ENCODE measurements around the gene ADGRD2. TPM values are rescaled to one million over a fixed set of nuclear protein-coding genes. Genes with fewer than 3 reads are reported as not detected.

ADGRD2 gene
- total RNA-seq, 1 donor from 2014 or later = not detected

DNA sequence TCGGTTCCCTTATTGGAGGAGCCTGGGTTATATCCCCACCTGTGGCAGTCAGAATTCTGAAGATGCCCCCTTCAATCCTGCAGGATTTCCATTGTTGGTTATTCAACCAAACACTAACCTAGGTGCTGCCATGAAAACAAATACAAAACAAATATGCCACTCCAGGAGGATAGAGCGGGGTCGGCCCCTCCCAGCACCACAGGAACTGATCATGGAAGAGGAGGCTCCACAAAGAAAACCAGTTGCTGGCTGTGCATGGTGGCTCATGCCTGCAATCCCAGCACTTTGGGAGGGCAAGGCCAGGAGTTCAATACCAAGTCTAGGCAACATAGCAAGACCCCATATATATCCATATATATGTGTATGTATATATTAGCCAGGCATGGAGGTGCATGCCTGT is 13.2 kb upstream of the ADGRD2 start:
- Mint-ChIP-seq H3K27ac (no peak overlapping the region), H3K4me3 (no peak overlapping the region), H3K27me3 (peaks cover 18% of the 10 kb centered on the region), H3K9me3 (no peaks in the 10 kb centered on the region), H3K36me3 (ENCODE audit: low read depth) (no peaks in the 10 kb centered on the region), H3K4me1 (no peaks in the 10 kb centered on the region)
- no peak for ATAC-seq (ENCODE audit: low read depth)
- no peak for DNase-seq
- CTCF ChIA-PET = no interaction called here
- intact Hi-C loops (cut with micrococcal nuclease) = no loop called here
- no peak for TF ChIP-seq CTCF (IDR thresholded peaks at IDR 0.05)
- POLR2A ChIA-PET = no interaction called here

DNA sequence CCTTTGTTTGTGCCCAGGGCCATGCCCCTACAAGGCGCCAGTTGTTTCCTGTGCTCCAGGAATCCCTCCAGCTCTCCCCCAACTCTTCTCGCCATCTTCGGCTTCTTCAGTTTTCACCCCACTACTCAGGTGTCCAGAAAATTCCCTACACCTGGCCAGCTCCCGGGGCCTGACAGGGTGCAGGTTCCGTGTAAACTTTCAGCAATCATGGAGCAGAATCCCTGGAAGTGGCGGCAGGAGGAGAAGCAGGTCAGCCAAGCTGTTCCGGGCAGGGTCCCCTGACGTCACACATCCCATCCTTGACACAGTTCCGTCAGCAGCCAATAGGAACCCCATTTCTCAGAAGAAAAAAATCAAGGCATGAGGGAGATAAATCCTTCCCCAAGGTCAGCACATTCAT is 12.2 kb upstream of the ADGRD2 start:
- TF ChIP-seq CTCF (IDR thresholded peaks at IDR 0.05) = no peak
- Mint-ChIP-seq H3K9me3 (no peaks in the 10 kb centered on the region), H3K4me3 (no peak overlapping the region), H3K4me1 (no peaks in the 10 kb centered on the region), H3K27me3 (peaks cover 19% of the 10 kb centered on the region), H3K27ac (no peak overlapping the region), H3K36me3 (ENCODE audit: low read depth) (no peaks in the 10 kb centered on the region)
- ChIA-PET CTCF (no interaction called here), POLR2A (no interaction called here)
- DNase-seq (no peak), ATAC-seq (ENCODE audit: low read depth) (no peak)
- intact Hi-C loops (cut with micrococcal nuclease) = no loop called here

GRCh38 chr9:124439086-124439485 is 11.2 kb upstream of the ADGRD2 start:
- Mint-ChIP-seq H3K4me3 (no peak overlapping the region), H3K27me3 (peaks cover 23% of the 10 kb centered on the region), H3K27ac (no peak overlapping the region), H3K9me3 (peaks cover 2% of the 10 kb centered on the region), H3K4me1 (no peaks in the 10 kb centered on the region), H3K36me3 (ENCODE audit: low read depth) (no peaks in the 10 kb centered on the region)
- ATAC-seq (ENCODE audit: low read depth) = no peak
- no peak for TF ChIP-seq CTCF (IDR thresholded peaks at IDR 0.05)
- intact Hi-C loops (cut with micrococcal nuclease) = no loop called here
- ChIA-PET CTCF (no interaction called here), POLR2A (no interaction called here)
- no peak for DNase-seq

DNA sequence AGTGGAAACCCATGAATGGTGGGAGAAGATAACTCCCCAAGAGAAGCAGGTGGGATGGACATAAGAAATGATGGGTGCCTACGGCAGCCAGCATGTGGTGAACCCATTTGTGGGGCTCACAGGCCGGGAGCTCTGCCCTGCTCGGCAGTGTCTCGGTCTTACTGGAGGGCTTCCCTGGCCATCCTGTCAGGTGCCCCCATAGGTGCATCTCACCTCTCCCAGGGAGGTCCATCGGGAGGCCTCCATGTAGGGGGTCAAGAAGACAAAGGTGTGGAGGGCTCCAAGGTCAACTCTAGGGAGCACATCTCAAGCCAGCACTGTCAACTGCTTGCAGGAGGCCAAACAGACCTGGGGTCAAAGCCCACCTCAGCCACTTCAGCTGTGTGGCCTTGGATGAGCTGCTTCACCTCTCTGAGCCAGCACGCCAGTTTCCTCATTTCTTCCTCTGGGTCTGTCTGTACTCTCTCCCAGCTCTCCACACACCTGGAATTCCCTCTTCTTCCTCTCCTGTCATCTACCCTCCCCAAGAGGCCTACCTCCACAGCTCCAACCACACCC is 10.5 kb upstream of the ADGRD2 start:
- POLR2A ChIA-PET = no interaction called here
- no peak overlapping the region for H3K4me3 Mint-ChIP-seq
- ATAC-seq (ENCODE audit: low read depth) = no peak

GRCh38 chr9:124440786-124441185 is 9.5 kb upstream of the ADGRD2 start:
- Mint-ChIP-seq H3K27ac (no peak overlapping the region), H3K4me1 (no peaks in the 10 kb centered on the region), H3K36me3 (ENCODE audit: low read depth) (no peaks in the 10 kb centered on the region), H3K4me3 (no peak overlapping the region), H3K27me3 (peaks cover 27% of the 10 kb centered on the region), H3K9me3 (peaks cover 2% of the 10 kb centered on the region)
- no peak for TF ChIP-seq CTCF (IDR thresholded peaks at IDR 0.05)
- DNase-seq (no peak), ATAC-seq (ENCODE audit: low read depth) (no peak)
- POLR2A ChIA-PET = interaction anchor here (0.7 kb wide), 1 partner anchor 221 kb away, joined by 3 read pairs; no protein-coding TSS in a partner anchor
- CTCF ChIA-PET = no interaction called here
- intact Hi-C loops (cut with micrococcal nuclease) = no loop called here

More for the DNA sequence above, 10.5 kb upstream of the ADGRD2 start:
- Mint-ChIP-seq H3K27ac (no peak overlapping the region), H3K4me1 (no peaks in the 10 kb centered on the region), H3K27me3 (peaks cover 25% of the 10 kb centered on the region), H3K36me3 (ENCODE audit: low read depth) (no peaks in the 10 kb centered on the region), H3K9me3 (peaks cover 2% of the 10 kb centered on the region)
- CTCF ChIA-PET = no interaction called here
- intact Hi-C loops (cut with micrococcal nuclease) = no loop called here
- TF ChIP-seq CTCF (IDR thresholded peaks at IDR 0.05) = no peak
- no peak for DNase-seq
